Inflammatory macrophage (primary cell): ENCODE results near the gene PRAF2.

Source experiments
- DNase-seq, 2 donors: peaks; one replicate each; pipeline ENCODE4 v3.0.0-alpha.2; 2020 to 2022

Gene PRAF2

DNA sequence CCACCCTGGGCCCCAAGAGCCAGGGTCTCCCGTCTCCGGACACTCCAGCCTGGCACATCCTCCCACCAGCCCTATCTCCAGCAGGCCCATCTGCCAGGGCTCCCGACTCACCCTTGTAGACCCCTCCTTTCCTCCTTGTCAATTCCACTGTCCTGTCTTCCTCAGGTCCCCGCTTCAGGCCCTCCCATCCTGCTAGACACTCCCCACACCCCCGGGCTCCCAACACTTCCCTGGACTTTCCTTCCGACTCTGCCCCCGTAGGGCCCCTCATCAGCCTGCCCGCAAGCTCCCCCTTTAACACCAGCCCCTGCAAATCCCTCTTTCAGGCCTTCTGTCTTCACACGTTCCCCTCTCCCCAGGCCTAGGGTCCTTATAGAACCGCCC is 1.1 kb downstream of the PRAF2 start:
- no peak for DNase-seq

DNA sequence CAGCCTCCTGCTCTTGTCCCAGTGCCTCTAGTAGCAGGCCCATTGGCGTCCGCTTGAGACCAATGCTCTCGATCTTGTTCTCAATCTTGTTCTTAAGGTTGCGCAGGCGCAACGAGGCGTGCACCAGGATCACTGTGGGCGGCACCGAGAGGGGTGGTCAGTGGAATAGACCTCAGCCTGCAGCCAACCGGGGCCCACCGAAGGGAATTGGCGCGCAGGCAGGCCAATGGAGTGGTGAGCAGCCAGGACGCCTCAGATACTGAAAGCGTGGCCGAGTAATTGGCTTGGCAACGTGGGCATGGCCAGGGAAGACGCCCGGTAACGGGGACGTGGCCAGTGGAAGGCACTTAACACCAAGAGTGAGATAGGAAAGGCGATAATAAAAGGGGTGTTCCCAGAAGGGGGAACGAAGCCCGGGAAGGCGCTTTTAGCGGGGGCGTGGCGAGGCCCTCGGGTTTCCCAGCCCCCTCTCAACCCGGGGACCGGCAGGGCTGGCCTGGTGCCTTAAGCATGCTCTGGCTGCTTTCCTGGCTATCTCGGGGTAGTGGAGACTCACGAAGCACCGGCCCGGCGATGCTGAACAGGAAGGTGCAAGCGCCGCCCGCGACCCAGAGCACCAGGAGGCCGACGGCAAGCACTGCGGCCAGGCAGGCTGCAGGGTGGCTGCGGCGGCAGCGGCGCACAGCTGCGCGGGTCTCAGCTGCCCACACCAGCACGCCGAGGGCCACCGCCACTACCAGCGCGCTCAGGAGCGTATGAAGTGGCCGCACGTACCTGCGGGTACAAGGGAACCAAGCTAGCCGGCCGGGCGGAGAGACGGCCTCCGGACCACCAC is 1.7 kb downstream of the PRAF2 start:
- no peak for DNase-seq

DNA sequence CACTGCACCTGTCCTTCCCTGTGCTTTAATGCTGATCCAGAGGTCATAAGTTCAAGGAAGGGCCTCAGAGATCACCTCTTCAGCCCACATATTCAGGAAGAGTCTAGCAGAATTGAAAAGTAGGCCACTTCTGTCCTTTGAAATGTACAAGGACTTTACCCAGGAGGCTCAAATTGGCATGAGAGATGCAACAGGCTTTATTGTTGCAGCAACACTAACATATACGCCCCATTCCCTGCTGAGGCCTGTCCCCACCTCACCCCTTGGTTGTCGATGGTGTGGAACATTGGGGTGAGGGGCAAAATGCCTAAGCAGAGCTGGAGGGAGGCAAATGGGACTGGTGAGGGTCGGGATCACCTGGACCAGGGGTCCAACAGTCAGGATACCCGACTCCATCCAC is 2.8 kb downstream of the PRAF2 start:
- DNase-seq, result no peak

DNA sequence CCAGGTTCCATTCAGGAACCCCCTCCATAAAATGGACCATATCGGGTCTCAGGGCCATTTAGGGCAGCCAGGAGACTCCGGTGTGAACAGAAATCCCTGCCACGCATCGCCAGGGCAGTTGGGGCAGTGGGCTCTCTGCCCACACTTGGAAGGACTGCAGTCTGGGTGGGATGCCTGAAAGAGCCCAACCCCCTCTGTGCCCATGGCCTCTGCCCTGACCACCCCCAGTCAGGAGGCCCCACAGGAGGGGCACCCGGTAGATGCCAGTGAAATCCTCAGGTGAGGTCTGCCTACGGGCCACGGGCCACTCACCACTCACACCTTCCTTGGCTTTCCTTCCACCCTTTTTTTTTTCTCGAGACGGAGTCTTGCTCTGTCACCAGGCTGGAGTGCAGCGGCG is 4.8 kb downstream of the PRAF2 start:
- DNase-seq, result no peak

DNA sequence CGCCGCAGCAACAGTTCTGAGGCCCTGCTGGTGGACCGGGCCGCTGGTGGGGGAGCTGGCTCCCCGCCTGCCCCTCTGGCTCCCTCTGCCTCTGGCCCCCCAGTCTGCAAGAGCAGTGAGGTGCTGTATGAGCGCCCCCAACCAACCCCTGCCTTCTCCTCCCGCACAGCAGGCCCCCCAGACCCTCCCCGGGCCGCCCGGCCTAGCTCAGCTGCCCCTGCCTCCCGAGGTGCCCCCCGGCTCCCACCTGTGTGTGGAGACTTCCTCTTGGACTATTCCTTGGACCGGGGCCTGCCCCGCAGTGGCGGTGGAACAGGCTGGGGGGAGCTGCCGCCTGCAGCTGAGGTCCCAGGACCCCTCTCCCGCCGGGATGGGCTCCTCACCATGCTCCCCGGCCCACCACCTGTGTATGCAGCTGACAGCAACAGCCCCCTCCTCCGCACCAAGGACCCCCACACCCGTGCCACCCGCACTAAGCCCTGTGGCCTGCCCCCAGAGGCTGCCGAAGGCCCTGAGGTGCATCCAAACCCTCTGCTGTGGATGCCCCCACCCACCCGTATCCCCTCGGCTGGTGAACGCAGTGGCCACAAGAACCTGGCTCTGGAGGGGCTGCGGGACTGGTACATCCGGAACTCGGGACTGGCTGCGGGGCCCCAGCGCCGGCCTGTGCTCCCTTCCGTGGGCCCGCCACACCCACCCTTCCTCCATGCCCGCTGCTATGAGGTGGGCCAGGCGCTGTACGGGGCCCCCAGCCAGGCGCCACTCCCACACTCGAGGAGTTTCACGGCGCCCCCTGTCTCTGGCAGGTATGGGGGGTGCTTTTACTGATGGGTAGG is 6.3 kb downstream of the PRAF2 start:
- no peak for DNase-seq

DNA sequence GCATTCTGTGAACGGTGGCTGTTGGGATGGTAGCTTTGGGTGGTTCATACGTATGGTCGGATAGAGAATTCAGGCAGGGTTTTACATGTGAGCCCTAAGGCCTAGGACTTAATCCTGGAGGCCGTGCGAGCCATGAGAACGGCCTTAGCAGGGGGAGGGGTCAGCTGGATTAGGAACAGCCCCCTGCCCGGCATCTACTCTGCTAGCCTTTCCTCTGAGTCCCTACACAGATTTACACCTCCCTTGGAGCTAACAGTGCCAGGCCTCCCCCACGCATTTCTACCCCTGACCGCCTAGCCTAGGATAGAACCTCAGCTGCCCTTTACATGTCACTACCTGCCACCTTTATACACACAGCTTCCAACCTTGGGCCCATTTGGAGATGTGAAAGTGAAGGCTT is 7.1 kb downstream of the PRAF2 start:
- DNase-seq, result no peak

DNA sequence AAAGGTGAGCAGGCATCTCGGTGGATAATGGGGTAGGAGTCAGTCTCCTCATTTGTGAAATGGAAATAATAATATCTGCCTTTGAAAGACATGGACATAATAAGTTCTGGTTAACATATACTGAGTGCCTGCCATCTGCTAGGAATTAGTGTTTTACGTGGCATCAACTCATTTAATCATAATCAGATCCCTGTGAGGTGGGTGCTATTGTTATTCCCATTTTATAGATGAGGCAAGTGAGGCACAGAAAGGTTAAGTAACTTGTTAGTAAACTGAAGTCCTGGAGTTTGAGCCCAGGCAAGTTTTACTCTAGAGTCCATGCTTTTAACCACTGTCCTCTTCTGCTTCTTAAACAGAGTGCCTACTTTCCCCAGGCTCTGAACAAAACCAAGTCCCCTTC is 7.5 kb downstream of the PRAF2 start:
- no peak for DNase-seq

DNA sequence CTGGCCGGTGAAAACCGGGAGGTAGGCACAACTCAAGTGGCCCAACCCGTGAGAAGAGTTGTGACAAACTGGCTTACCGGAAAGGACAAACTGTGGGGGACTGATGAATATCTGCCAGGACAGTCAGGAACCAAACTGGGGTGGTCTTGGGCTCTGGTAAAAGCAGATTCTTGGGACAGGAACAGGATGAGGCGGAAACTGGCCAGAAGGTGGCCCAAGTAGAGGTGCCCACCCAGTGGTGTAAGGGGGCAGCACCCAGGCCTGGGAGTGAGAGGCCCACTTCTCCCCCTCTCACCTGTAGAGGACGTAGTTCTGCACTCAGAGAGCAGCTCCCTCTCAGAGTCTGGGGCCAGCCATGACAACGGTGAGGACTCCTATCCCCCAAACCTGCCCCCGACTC is 9.1 kb downstream of the PRAF2 start:
- no peak for DNase-seq

DNA sequence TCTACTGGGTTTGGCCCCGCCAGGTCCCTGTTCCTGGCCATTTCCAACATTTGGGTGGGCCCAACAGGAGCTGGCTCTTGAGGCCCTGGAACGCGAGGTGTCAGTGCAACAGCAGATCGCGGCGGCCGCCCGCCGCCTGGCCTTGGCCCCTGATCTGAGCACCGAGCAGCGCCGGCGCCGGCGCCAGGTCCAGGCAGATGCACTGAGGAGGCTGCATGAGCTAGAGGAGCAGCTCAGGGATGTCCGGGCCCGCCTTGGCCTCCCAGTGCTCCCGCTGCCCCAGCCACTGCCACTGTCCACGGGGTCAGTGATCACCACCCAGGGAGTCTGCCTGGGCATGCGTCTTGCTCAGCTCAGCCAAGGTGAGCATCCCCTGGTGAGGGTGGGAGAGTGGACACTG is 9.5 kb downstream of the PRAF2 start:
- DNase-seq, result no peak

DNA sequence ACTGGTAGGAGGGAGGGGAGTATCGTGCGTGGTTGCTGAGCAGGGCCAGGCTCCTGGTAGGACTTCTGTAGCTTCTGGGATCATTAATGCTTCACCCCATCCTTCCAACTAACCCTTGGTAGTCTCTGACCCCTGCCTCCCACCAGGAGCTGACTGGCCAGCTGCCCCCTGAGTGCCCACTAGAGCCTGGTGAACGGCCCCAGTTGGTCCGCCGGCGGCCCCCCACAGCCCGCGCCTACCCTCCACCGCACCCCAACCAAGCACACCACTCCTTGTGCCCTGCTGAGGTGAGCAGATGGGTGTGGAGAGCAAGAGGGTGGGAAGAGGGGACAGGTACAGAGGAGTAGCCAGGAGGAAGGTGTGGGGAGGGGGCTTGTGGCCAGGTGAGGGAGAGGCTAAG is 10.1 kb downstream of the PRAF2 start:
- no peak for DNase-seq

DNA sequence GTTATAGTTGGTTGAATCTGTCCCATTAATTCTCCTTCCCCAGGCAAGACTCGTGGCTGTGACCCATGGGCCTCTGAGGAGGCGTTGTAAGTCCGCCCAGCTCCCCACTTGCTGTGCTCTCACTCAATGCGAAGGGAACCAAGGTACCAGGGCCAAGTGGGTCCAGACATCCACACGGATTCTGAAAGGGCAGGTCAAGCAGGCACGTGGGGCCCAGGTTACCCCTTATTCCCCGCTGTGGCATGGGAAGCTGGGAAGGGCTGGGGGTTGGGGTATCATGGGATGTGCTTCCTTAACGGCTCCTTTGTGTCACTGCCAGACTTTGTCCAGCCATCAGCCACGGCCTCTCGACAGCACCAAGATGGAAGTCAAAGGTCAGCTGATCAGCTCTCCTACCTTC is 11.9 kb downstream of the PRAF2 start:
- DNase-seq, result no peak

DNA sequence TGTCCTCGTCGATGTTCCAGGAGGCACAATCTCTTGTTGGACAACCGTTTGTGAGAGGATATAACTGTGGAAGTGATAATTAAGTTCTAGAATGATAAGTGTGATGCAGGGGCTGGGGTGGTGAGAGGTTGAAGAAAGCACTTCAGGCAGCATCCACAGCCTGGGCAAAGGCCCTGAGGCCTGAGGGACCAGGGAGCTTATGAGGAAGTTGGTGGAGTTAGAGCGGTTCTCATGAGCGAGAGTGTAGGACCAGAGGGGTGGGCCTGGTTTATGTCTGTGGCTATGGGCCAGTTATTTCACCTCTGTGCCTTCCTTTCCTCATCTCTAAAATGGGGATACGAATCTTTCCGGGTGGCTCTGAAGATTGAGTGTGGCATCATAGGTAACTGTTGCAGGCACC is 12.3 kb downstream of the PRAF2 start:
- no peak for DNase-seq

DNA sequence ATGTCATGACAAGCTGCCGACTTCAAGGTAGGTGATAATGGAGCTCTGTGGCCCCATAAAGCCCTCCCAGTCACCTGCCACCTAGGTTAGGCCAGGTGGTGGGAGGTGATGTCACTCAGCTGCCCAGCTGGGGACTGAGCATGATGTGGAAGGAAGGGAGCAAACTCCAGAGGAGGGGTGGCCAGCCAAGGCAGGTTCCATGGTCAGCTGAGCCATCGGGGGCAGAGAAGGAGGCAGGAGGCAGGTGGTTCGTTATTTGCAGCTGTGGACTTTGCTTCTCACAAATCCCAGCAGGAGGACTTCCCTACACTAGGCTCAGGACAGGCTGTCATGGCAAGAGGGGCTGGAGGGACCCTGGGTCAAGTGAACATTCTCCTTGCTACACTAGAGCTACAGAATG is 12.9 kb downstream of the PRAF2 start:
- DNase-seq, result no peak

DNA sequence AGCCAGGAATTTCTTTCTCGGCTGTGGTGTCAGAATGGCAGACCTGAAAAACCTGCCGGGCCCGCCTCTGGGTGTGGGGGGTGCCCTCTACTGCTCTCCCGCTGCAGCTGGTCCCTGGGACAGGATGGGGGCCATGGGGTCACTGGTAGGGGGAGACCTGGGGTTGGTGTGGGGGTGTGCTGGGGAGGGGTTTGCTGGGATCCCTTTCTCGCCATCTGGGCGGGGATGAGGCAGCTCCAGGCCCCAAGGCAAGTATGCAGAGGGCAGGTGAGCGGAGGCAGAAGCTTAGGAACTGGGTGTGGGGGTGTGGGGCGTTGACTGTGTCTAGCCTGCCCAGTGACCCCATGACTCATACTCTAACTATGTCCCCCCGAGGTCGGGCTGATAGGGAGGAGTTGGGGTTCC is 14.1 kb downstream of the PRAF2 start:
- DNase-seq, result no peak

DNA sequence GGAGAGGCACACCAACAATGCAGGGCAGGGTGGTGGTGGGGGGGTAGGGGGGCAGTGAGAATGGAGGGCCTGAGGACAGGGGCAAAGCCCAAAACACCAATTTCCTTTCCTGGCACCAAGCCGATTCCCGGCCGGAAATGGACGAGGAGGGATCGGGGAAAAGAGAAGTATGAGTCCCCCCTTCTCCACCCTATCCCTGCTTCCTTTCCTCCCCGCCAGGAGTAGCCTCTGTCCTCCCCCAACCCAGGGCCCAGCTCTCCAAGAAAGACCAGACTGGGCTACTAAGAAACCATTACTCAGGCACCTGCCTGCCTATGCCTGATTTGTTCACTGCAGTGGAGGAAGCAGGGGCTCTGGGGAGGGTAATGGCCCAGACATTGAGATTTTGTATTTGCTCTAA is 14.6 kb downstream of the PRAF2 start:
- DNase-seq, result no peak

DNA sequence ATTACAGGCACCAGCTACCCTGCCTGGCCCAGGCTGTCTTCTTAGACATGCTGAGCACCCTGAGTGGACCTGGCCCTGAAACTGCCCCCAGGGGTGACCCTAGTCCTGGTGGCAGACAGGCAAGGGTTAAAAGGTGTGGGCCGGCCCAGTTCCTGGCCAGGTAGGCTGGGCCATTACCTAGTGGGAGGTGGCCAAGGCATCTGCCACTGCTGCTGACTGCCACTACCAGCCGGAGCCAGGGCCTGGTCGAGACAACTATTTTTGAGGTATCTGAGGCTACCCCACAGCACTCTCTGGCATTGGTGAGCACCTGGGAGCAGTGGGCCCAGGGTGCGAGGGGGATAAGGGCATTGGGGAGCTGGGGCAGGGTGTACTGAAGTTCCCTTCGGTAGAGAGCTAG is 15.0 kb downstream of the PRAF2 start, which contains the start of gene CCDC120:
CCDC120 (plus strand) TSS at position 206 of the 400 bp plus-strand sequence. CDS start 3,043 bp downstream, outside the sequence.
- no peak for DNase-seq

DNA sequence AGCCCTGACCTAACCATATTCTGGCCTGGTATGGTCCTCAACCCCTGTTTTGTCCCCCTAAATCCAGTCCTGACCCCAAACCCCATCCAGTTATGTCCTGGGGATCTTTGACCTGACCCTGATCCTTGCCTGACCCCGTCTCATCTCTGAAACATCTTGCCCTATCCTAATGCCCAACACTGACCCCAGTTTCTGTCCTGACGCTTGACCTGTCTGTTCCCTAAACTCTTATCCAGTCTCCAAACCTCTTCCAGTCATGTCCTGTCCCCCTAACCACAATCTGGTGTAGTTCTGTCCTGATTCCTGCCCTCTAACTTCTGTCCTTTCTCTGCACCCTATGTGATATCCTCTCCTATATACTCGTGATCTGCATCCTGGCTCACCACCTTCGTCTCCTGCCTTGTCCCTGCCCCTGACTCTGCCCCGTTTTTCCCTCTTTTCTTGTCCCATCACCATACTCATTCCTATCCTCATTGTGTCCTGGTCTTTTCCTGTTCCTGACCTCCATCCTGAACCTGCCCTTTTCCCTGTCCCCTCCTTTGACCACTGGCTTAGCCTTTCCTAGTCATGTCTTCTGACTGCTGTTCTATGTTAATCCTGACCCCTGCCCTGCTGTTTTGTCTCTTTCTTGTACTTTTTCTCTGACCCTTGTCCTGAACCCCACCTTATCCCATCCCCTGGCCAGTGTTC is 19.6 kb downstream of the PRAF2 start:
- no peak for DNase-seq

DNA sequence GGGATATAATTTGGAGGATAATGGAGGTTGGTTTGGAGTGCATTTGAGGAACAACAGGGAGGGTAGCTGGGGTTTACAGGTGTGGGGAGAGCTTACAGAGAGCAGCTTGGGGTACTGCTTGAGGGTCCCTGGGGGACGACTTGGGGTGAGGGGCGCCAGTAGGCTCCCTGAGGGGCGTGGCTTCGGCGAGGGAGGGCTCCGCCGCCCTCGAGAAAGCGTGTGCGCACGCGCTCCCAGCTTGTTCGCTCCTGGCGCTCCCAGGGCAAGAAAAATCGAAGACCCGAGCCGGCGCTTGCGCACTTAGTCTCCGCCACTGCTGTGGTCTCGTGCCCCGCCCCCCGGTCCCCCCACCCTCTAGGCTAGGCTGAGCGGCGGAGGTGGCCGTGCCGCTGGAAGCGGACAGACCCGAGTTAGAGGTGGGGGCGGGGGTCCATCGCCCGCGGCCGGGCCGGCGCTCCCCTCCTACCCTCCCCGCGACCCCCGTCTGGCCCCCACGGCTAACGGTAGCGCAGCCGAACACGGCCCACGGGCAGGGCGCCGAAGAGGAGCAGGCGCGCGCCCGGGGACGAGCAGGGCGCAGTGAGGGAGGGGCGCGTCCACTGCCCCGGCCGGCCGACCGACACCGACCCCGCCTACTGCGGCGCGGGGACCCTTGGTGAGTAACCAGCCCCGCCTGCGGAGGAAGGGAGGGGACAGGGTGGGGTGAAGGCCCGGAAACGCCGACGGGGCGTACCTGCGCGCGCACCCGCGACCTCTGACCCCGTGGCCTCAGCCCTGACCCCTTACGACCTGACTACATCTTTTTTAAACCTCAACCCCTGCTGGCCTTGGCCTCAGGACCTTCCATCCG is 20.4 kb downstream of the PRAF2 start:
- DNase-seq, result peak; percentile 4 to 26

DNA sequence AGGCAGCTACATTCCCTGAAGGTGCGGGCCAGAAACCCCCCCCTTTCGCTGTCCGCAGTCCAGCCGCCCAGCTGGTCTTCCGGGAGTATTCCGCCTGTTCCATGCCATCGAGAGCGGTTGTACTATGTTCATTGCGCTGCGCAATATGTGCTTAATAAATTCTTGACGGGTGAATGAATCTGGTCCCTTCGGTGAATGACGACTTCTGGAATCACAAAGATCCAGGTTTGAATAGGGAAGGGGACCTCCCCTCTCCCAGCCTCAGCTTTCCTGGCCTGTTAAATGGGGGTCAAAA is 29.9 kb downstream of the PRAF2 start:
- no peak for DNase-seq

DNA sequence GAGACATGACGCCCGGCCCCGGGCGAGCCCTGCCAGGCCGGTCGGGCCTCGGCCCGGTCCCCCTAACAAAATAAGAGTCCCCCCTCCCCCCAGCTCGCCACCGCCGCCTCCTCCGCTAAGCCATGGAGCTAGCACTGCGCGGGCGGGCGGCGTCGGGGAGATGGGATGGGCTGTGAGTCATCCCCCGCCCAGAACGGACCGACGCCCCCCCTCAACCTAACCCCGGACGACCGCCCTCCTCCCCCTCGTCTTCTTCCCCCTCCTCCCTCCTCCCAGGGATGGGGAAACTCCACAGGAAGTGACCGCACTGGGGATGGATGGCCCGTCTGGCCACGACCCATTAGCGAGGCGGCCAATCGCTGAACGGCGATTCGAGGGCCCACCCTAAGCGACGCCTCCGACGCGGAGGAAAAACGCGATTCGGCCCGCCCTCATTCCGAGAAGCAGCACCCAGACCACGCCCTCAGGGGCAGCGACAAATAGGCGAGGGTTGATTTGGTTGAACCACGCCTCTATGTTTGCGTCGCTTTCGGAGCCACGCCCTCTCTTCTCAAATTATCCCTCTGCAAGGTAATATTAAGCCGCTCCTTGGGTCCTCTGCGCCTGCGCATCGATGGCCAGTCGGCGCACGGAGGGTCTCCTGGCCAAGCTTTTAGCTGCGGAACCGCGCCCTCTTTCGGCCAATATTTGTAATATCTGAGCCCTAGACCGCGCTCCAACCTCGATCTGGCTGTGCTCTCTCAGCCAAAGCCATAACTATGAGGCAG is 30.4 kb downstream of the PRAF2 start, which contains the start of gene TFE3:
TFE3 (minus strand) TSS at position 138 of the 767 bp plus-strand sequence; CDS start at position 7, 131 bp downstream.
- DNase-seq, result peak; percentile 98

DNA sequence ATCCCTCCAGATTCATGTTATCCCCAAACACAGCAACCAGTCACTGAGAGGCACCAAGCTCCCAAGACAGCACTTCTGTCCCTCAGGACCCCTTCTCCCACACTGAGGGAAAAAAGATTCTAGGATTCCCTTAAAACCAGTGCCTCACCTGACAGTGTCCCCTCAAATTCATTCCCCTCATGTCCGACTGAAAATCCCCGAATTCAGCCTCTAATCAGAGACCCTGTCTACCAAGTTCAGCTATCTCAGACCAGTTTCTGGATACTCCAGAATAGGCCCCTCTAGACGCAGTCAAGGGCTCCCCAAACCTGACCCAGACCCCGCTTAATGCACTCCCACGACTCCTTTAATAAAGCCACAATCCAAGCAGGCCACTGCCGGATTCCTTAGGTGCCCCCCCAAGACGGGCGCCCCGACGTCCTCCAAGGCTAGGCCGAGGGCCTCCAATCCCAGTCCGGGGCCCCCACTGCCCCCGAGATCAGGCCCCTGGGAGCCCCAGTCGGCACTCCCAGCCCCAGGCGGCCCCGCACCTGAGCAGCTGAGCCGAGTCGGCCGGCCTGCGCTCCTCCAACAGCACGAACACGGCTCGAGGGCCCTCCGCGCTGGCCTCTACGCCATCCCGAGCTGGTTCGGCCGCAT is 31.1 kb downstream of the PRAF2 start:
- no peak for DNase-seq
